OCI-LY7 (cell line): ENCODE data around the gene CSTF1.

ENCODE experiments used
- EZH2phosphoT487 ChIP-seq: fragments of 200-600 bp; sonication (generic); IDR thresholded peaks from 2 replicates; pipeline ENCODE4 v1.6.1; 2018; ENCODE audit warnings: low read depth, borderline replicate concordance, mild to moderate bottlenecking, mixed run types, antibody characterized with exemption, low read length, moderate library complexity, mixed read lengths
- TF ChIP-seq, protein P1 (sequence below): fragments of 200-600 bp; sonication (generic); conservative IDR thresholded peaks from 2 replicates; pipeline ENCODE4 v1.5.1; 2014; ENCODE audit warnings: mild to moderate bottlenecking, antibody characterized with exemption, low read length, moderate library complexity, mixed read lengths

DNA sequence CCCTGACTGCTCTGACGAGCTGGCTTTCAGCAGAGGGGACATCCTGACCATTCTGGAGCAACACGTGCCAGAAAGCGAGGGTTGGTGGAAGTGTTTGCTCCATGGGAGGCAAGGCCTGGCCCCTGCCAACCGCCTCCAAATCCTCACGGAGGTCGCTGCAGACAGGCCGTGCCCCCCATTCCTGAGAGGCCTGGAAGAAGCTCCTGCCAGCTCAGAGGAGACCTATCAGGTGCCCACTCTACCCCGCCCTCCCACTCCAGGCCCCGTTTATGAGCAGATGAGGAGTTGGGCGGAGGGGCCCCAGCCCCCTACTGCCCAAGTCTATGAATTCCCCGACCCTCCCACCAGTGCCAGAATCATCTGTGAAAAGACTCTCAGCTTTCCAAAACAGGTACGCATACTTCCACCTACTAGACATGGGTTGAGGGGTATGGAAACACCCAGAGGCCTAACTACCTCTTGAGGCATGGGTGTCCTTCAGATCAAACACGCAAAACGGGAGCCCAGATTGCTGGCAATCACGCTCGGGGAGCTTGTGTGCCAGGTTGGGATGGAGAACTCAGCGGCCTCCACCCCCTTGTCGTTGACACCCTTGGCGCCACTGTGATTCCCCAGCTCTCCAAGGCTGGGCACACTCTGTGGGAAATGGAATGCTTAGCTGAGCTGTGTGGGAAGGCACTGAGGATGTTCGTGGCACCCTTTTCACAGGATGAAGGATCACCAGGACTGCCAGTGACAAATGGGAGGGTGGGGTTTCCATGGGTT lies 44.9 kb downstream of the CSTF1 start:
- TF ChIP-seq, protein P1, sequence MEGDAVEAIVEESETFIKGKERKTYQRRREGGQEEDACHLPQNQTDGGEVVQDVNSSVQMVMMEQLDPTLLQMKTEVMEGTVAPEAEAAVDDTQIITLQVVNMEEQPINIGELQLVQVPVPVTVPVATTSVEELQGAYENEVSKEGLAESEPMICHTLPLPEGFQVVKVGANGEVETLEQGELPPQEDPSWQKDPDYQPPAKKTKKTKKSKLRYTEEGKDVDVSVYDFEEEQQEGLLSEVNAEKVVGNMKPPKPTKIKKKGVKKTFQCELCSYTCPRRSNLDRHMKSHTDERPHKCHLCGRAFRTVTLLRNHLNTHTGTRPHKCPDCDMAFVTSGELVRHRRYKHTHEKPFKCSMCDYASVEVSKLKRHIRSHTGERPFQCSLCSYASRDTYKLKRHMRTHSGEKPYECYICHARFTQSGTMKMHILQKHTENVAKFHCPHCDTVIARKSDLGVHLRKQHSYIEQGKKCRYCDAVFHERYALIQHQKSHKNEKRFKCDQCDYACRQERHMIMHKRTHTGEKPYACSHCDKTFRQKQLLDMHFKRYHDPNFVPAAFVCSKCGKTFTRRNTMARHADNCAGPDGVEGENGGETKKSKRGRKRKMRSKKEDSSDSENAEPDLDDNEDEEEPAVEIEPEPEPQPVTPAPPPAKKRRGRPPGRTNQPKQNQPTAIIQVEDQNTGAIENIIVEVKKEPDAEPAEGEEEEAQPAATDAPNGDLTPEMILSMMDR, result no peak
- no peak for TF ChIP-seq EZH2phosphoT487
